ENCODE measurements around the gene DAAM1. TPM values are rescaled to one million over a fixed set of nuclear protein-coding genes. Genes with fewer than 3 reads are reported as not detected.

DAAM1 gene
- polyA plus RNA-seq, 1 donor from 2014 or later = 161 TPM

DNA sequence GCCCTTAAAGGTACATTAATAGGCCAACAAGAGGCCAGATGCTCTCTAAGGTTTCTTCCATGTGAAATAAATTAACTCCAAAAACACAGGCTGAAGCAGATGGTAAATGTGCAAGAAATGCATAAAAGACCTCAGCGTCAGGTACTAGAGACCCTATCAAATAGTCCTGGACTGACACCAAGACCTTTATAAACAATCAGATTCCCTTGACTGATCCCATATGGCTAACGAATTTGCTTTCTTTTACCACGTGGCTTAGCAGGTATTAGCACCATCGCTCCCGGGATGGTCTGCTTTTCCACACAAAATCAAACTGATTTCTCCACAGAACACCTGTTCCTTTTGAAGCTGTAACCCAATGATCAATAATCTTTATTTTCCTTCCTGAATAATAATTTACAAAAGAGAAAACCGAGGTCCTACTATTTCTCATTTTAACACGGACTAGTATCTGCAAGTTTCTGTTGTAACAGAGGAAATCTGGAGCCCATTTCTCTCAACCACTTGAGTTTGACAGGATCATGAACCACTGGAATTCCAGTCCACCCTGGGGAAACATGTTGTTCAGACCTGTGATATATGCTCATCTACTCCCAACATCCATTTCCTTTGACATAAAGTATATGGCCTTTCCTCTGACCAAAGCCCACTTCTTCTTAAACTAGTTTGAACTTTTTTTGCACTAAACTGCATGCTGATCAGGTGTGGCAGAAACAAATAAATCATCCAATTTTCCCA is 48.2 kb upstream of the DAAM1 start:
- H3K79me2 ChIP-seq (replicated peaks; ENCODE audit: insufficient read depth, low read length) = no peaks in the 10 kb centered on the region
- H3K4me2 ChIP-seq (ENCODE audit: low read length) = no peak overlapping the region
- H3F3A ChIP-seq (ENCODE audit: insufficient read depth, low read length, poor library complexity, severe bottlenecking) = no peaks in the 10 kb centered on the region
- TF ChIP-seq, protein P1, sequence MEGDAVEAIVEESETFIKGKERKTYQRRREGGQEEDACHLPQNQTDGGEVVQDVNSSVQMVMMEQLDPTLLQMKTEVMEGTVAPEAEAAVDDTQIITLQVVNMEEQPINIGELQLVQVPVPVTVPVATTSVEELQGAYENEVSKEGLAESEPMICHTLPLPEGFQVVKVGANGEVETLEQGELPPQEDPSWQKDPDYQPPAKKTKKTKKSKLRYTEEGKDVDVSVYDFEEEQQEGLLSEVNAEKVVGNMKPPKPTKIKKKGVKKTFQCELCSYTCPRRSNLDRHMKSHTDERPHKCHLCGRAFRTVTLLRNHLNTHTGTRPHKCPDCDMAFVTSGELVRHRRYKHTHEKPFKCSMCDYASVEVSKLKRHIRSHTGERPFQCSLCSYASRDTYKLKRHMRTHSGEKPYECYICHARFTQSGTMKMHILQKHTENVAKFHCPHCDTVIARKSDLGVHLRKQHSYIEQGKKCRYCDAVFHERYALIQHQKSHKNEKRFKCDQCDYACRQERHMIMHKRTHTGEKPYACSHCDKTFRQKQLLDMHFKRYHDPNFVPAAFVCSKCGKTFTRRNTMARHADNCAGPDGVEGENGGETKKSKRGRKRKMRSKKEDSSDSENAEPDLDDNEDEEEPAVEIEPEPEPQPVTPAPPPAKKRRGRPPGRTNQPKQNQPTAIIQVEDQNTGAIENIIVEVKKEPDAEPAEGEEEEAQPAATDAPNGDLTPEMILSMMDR (IDR thresholded peaks at IDR 0.05; ENCODE audit: poor library complexity, severe bottlenecking) = no peak
- no peak for TF ChIP-seq EP300 (conservative IDR thresholded peaks at IDR 0.05; ENCODE audit: poor library complexity, severe bottlenecking)
- no peak for TF ChIP-seq POLR2AphosphoS5 (IDR thresholded peaks at IDR 0.05)
- no peak for TF ChIP-seq EZH2 (IDR thresholded peaks at IDR 0.05; ENCODE audit: borderline replicate concordance, insufficient read depth, low read length, poor library complexity, severe bottlenecking)
- TF ChIP-seq, protein P2, sequence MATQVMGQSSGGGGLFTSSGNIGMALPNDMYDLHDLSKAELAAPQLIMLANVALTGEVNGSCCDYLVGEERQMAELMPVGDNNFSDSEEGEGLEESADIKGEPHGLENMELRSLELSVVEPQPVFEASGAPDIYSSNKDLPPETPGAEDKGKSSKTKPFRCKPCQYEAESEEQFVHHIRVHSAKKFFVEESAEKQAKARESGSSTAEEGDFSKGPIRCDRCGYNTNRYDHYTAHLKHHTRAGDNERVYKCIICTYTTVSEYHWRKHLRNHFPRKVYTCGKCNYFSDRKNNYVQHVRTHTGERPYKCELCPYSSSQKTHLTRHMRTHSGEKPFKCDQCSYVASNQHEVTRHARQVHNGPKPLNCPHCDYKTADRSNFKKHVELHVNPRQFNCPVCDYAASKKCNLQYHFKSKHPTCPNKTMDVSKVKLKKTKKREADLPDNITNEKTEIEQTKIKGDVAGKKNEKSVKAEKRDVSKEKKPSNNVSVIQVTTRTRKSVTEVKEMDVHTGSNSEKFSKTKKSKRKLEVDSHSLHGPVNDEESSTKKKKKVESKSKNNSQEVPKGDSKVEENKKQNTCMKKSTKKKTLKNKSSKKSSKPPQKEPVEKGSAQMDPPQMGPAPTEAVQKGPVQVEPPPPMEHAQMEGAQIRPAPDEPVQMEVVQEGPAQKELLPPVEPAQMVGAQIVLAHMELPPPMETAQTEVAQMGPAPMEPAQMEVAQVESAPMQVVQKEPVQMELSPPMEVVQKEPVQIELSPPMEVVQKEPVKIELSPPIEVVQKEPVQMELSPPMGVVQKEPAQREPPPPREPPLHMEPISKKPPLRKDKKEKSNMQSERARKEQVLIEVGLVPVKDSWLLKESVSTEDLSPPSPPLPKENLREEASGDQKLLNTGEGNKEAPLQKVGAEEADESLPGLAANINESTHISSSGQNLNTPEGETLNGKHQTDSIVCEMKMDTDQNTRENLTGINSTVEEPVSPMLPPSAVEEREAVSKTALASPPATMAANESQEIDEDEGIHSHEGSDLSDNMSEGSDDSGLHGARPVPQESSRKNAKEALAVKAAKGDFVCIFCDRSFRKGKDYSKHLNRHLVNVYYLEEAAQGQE (IDR thresholded peaks at IDR 0.05; ENCODE audit: borderline replicate concordance) = no peak
- no peak for TF ChIP-seq TAF1 (IDR thresholded peaks at IDR 0.05; ENCODE audit: low read depth)
- no peak for TF ChIP-seq MXI1 (conservative IDR thresholded peaks at IDR 0.05; ENCODE audit: poor library complexity, severe bottlenecking)
- TF ChIP-seq RAD21 (conservative IDR thresholded peaks at IDR 0.05) = no peak
- no peak overlapping the region for H3K4me3 ChIP-seq (ENCODE audit: low read length)
- no peak overlapping the region for H2AFZ ChIP-seq (ENCODE audit: low read depth, low read length)
- H3K9ac ChIP-seq (ENCODE audit: low read length) = no peak overlapping the region
- no peaks in the 10 kb centered on the region for H3K9me3 ChIP-seq (ENCODE audit: low read length)
- H3K9me2 ChIP-seq (ENCODE audit: insufficient read depth, low read length) = no peaks in the 10 kb centered on the region
- H4K20me1 ChIP-seq (ENCODE audit: insufficient read depth) = no peaks in the 10 kb centered on the region
- no peaks in the 10 kb centered on the region for H3K36me3 ChIP-seq (ENCODE audit: insufficient read depth, low read length)
- no peak overlapping the region for H3K27ac ChIP-seq (ENCODE audit: low read length)
- H3K27me3 ChIP-seq (ENCODE audit: insufficient read depth, low read depth, low read length) = no peaks in the 10 kb centered on the region

DNA sequence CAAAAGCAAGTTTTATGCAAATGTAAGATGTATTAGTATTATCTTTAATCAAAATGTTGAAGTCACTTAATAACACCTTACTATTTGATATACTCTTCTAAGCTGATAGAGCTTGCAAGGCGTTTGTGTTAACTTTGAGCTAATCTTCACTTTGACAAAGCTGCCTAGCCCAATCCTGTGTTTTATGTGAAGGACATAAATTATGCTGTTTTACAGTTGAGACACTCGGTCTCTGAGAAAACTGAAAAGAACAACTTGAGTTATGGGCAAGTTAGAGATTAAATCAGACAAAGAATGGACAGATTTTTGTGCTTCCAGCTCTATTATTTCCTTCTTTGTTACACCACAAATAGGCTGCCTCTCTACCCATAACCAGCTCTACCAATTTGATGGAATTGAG is 42.0 kb upstream of the DAAM1 start:
- Histone ChIP-seq H3K79me2 (replicated peaks; ENCODE audit: insufficient read depth, low read length) (no peaks in the 10 kb centered on the region), H3K9me3 (ENCODE audit: low read length) (no peaks in the 10 kb centered on the region), H4K20me1 (ENCODE audit: insufficient read depth) (no peaks in the 10 kb centered on the region), H3F3A (ENCODE audit: insufficient read depth, low read length, poor library complexity, severe bottlenecking) (peaks cover 3% of the 10 kb centered on the region), H3K9me2 (ENCODE audit: insufficient read depth, low read length) (no peaks in the 10 kb centered on the region), H3K9ac (ENCODE audit: low read length) (no peak overlapping the region), H3K27me3 (ENCODE audit: insufficient read depth, low read depth, low read length) (no peaks in the 10 kb centered on the region), H2AFZ (ENCODE audit: low read depth, low read length) (no peak overlapping the region), H3K4me2 (ENCODE audit: low read length) (no peak overlapping the region), H3K27ac (ENCODE audit: low read length) (no peak overlapping the region), H3K4me3 (ENCODE audit: low read length) (no peak overlapping the region), H3K36me3 (ENCODE audit: insufficient read depth, low read length) (no peaks in the 10 kb centered on the region)
- TF ChIP-seq MXI1 (conservative IDR thresholded peaks at IDR 0.05; ENCODE audit: poor library complexity, severe bottlenecking) (no peak), SMC3 (conservative IDR thresholded peaks at IDR 0.05; ENCODE audit: poor library complexity) (no peak), RAD21 (conservative IDR thresholded peaks at IDR 0.05) (no peak), EP300 (conservative IDR thresholded peaks at IDR 0.05; ENCODE audit: poor library complexity, severe bottlenecking) (no peak), TAF1 (IDR thresholded peaks at IDR 0.05; ENCODE audit: low read depth) (no peak), EZH2 (IDR thresholded peaks at IDR 0.05; ENCODE audit: borderline replicate concordance, insufficient read depth, low read length, poor library complexity, severe bottlenecking) (no peak), POLR2AphosphoS5 (IDR thresholded peaks at IDR 0.05) (no peak)
- TF ChIP-seq, protein P1 (IDR thresholded peaks at IDR 0.05; ENCODE audit: poor library complexity, severe bottlenecking) = no peak
- TF ChIP-seq, protein P2 (IDR thresholded peaks at IDR 0.05; ENCODE audit: borderline replicate concordance) = no peak

Data from neural cell (in vitro differentiated cells).